Stimulated activated CD8-positive, alpha-beta memory T cell treated with anti-CD3 and anti-CD28 coated beads, Interleukin-12 subunit alpha, Interleukin-12 subunit beta, amount 100 ng/mL, for 24 hours (primary cell): Measurements from ENCODE around the gene PTPMT1.

Experiments
- DNase-seq: peaks from one replicate; pipeline ENCODE4 v3.0.0-alpha.2; 2020; ENCODE audit errors: extremely low read depth

PTPMT1 gene

DNA sequence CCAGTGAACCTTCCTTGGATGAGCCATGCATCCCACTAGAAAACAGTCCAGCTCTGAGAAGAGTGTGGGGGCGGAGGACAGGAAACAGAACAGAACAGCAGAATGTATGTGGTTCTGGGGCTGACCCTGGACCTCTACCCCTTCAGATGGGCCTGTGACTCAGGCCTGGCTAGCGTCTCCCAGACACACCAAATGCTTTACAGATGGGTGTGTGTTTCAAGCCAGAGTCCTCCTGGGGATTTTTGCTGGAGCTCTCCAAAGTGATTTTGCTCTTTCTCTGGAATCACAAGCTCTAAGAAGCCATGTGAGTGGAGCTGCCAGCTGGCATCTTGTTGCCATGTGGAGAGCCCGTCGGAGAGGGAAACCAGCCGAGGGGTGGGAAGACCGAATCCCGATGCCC is 42.0 kb downstream of the PTPMT1 start:
- no peak for DNase-seq

DNA sequence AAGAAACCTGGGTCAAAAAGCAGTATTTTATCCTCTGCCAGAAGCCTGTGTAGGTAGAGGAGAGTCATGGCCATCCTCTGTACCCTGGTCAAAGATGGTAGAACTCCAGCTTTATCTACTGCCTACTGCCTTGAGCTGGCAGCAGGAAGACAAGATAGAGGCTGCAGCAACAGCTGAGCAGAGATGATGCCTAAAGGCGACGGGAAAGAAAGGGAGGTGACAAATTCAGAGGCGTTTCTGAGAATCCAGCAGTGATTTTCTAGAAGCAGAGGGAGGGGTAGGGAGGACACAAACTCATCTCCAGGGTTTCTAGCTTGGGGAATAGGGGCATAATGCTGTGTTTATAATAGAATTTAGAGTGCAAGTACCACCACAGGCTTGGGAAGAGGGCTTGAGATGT is 44.3 kb downstream of the PTPMT1 start:
- DNase-seq: no peak

DNA sequence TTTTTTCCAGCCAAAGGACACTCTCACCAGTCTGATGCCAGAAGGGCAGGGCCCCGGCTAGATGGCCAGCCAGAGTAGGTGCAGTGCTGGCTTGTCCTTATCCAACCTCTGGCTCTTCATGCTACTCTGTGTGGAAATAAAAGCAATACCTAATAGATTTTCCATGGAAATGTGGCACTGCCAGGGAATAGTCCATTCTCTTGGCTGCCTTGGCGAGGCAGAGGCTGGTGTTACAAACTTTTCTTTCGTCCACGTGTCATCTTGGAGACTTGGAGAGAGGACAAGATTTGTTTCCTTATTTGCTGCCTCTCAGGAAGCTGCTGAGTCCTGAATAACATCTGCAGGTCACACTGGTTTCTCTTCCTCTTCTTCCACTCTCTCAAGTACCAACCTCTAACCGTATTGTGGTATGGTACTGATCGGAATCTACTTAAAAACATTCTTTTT is 46.0 kb downstream of the PTPMT1 start:
- no peak for DNase-seq

- DNase-seq: no peak
These were observed 49.9 kb downstream of the PTPMT1 start for GRCh38 chr11:47615249-47615648.

- no peak for DNase-seq
These were observed 51.5 kb downstream of the PTPMT1 start for GRCh38 chr11:47616726-47617416.

DNA sequence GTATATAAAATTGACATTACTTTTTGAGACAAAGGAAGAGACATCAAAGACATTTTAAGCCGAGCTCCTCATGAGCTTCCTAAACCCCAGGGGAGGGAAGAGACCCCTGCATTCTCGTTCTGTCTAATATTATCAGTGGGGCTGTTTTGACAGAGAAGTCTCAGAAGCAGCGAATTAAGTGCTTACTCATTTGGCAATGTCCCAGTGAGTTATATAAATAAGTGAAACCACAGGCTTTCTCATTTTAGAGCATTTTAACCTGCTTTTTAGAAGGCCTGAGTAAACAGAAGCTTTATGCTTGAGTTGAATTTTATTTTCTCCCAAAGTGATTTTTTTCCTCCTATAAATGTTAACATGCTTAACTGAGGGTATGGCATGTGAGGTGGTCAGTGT is 52.0 kb downstream of the PTPMT1 start:
- DNase-seq: no peak

DNA sequence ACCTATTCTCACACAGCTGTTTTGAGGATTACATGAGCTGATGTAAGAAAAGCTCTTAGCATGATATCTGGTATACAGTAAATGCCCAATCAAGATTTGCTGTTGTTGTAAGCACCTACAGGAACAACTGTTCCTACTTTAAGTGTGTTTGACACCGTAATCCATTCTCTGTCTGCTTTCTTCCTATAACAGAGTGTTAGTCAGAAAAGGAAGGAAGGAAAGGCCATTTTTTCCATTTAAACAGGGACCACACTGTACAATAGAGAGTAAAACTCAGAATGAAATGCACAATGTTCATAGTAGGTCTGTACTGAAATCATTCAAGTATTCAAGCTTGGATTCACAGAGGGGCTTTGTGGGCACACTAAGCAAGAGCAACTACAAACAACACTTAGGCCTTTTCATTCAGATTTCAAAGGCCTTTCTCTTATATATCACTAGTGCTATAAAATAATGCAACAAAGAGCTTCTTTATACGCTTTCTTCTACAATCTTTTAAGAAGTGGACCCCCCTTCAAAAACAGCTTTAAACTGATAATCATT is 55.5 kb downstream of the PTPMT1 start:
- no peak for DNase-seq
